HG03575 (cell line): ENCODE data around the gene ST6GALNAC3.
"Not testable (repeated sequence)": the region's sequence is repeated elsewhere in the genome, so short reads cannot be mapped to it uniquely, and the experiment has no call there.

Source experiments
- ATAC-seq: cut with Tn5 transposase; IDR thresholded peaks from one replicate; pipeline ENCODE4 v1.9.1; 2021; ENCODE audit not compliant: unreplicated experiment, insufficient number of reproducible peaks, low FRiP score; ENCODE audit errors: extremely low read depth

ST6GALNAC3 gene

DNA sequence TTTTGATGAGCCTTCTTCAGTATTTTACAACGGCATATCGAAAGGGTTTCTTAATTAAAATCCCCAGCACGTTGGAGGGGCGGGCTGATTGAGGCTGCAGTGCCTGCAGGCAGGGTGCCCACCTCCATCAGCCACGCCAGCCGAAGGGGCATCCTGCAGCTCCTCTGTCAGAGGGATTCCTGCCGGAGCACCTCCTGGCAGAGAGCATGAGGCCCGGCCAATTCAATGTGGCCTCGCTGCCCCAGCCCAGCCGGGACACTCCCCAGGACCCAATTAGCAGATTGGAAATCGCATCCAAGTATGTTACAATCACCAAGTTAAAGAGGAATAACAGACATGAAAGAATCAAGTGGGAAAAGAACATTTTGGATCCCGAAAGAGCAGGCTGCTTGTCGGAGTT, 216.6 kb downstream of the ST6GALNAC3 start:
- ATAC-seq = no peak

DNA sequence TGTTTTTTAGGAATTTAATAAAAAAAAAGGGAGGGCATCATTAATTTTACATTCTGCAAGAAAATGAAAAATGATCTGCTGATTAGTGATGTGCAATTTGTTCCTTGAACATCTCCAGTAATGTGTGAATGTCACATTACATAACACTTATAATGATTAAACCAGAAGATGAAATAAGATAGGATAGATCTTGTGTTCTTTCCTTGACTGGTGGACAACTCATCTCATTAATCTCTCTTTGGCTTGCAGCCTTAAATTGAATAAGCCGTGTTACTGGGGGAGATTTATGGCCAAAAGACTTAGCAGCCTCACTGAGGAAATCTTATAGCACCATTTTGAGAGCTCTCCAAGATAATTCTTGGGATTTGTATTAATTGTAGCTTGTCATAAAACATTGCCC, 217.2 kb downstream of the ST6GALNAC3 start:
- no peak for ATAC-seq

DNA sequence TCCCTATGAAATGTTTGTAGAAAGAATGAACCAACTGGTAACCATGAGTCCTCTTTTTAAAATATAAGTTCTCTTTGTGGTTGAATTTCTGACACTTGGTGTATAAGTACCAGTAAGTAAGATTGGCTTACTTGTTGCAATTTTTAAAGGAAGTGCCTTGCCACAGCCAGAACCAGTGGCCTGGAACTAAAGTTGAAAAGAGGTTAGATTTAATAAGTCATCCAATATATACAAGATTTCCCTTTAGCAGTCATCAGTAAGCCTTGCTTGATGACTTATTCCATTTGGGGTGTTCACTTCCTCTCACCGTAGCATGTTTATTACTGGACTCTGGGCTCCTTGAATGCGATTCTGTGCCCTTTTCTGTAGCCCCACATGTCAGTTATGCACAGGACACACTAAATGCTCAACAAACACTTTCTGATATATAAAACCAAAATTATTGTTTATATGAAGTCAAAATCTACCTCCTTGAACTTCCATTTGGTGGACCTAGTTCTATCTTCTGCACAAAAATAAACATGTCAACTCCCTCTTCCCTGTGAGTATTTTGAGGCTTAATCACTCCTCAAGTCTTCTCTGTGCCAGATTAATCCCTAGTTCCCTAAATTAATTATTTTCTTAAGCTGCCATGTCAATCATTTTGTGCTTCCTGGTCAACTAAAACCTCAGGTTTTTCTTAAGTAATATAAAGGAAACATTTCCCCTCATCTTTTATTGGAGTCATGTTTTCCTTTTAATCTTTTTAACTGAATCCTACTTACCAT, 218.1 kb downstream of the ST6GALNAC3 start:
- ATAC-seq = no peak

DNA sequence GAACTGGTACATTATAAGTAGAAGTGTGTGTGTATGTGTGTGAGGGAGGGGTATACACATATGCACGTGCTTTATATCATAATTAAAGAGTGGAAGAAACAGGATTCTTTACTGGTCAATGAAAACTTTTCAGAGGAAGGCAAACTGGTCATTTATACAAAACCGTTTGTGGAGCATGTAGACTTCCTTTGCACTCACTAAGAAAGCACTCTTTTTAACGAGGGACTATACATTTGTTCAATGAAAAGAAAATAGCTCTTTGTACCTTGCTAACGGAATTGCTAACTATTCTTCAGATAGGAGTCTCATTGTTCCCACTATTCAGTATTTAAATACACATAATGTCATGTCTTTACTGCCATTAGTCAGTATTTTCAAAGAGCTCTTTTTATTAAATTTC, 219.3 kb downstream of the ST6GALNAC3 start:
- no peak for ATAC-seq

DNA sequence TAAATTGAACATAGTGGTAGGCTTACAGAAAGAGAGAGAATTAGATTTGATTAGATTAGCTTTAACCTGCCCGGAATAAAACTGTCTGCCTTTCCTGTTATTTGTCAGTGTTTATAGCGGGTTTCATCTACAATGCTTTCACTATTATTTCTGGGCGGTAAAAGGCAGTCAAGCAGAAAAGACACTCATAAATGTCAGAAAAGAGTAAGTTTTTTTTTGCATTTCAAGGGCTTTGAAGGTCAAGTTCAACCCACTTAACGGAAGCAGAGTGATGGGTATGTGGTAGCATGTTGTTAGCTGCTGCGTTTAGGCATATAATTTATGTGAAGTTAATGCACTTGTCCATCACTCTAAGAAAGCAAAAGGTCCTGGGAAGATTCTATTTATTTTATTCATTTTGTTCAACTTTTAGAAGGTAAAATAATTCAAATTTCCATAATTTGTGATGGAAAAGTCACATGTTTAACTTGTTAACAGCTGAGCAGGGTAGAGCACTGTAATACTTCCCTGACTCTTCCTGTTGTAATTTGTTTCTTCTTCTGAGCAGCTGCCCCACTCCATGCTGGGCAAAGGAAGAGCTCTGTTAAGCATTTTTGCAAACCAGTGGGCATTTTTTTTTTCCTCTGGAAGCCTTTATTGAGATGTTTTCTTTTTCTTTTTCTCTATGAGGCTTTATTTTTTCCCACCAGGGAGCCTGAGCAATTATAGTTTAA, 220.1 kb downstream of the ST6GALNAC3 start:
- peak; percentile 84 for ATAC-seq

DNA sequence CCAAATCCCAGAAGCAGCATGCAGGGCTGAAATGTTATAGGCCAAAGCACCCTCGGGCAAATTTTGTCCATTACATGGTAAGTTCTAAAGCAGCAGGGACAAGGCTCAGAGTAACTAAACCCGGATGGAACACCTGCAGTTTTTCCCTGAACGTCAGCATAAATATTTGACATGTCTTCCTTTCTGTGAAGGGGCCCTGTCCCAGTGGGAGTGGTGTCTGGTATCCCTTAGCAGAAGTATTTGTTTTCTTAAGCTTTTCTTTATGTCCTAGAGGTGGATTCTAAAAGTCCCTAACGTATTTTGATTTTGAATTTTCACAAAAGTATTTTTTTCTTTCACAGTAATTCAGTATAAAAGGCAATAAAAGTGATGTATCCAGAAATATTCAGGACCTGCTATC, 223.9 kb downstream of the ST6GALNAC3 start:
- no peak for ATAC-seq

DNA sequence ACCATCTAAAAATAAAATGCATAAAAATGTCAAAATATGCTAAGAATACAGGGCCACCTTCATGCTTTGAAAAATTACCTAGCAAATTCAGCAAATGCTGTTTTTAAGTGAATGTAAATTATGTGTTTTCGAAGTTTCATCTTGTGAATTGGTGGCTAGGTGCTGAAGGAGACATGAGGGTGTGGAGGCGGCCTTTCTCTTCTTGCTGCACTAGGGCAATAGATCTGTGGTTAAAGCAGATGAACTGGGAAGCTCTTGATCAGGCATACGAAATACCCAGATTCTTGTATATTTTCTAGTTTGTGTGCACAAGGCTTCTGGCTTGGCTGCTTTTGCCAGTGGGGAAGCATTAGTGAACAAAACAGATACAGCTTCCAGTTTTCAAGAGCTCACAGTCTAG, 224.5 kb downstream of the ST6GALNAC3 start:
- no peak for ATAC-seq

DNA sequence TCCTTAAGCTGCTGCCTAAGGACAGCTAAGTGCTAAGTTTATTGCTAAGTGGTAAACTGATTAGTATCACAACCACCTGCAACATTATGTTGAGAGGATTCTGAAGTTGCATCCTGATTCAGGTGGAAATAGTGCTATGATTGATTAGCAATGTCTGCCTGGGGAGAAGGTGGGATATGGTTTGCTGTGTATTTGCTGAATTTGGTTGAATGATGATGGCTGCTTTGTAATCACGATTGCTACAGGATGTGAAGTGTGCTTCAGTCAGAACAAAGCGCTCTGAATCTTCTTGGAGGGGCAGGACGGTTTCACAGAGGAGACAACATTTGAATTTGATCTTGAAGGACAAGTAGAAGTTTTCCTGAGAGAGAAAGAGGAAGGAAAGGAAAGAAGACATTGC, 226.0 kb downstream of the ST6GALNAC3 start:
- no peak for ATAC-seq

DNA sequence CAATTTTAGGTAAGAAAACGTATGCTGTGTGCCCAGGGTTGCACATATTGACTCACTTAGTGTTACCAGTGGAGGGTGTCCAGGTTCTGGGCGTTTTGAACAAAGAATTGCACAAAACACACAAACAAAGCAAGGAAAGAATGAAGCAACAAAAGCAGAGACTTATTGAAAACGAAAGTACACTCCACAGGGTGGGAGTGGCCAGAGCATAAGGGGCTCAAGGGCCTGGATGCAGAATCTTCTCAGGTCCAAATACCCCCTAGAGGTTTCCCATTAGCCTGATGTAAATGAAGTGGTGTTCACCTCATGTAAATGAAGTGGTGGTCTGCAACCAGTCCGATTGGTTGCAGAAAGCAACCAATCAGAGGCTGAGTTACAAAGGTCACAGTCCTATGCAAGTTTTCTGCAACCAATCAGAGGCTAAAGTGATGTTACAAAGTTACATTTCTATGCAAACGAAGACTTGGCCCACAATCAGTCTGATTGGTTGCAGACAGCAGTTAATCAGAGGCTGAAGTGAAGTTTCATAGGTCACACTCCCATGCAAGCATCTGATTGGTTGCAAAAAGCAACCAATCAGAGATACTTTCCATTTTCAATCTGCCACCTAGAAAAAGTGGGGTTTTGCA, 228.3 kb downstream of the ST6GALNAC3 start:
- ATAC-seq = no peak

DNA sequence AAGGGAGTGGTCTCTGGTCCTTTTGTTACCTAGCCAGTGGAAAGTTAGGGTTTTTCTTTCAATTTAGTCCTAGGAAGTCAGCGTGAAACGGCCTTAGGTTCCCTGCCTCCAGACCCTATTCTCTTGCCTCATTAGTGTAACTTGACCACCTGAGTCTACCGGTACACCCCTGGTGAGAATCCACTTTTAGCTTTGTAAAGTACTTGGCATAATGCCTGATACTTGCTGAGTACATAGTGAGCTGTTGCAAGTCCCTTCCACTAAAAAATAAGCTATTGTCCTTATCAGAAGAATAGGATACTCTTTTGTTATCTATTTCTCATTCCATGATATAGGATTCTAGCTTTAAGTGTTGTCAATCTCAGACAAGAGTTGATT, 228.8 kb downstream of the ST6GALNAC3 start:
- no peak for ATAC-seq

DNA sequence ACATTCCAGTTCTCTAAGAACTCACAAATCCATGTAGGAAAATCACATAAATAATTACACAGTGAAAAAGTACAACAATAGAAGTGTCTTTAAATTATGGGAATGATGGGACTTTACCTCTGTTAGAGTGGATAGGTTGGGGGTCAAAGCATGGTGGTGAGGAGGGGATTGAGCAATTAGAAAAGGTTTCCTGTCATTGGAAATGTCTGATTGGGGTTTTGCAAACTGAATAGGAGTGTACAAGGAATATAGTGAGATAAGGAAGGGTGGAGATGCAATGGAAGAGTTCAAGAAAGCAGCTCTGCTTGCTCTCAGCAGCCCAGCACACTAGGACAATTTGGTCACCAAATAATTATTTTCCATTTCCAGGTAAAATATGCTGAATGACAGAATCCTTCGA, 238.8 kb downstream of the ST6GALNAC3 start:
- ATAC-seq = no peak

DNA sequence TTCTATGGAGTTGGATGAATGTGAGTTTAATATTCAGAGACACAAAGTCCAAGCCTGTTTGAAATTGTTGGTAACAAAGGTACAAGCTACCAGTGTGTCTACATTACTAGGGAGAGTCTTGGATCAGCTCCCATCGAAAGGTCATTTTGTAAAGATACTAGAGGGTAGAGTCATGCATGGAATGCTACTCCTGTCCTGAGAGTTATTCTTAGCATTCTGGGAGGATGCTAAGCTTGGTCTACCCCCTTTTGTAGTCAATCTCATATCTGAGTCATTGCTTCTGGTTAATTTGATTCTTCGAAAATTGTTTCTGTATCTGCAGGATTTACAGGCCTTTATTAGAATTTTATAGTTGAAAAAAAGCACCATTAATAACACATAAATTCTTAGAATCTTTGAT, 240.2 kb downstream of the ST6GALNAC3 start:
- no peak for ATAC-seq

DNA sequence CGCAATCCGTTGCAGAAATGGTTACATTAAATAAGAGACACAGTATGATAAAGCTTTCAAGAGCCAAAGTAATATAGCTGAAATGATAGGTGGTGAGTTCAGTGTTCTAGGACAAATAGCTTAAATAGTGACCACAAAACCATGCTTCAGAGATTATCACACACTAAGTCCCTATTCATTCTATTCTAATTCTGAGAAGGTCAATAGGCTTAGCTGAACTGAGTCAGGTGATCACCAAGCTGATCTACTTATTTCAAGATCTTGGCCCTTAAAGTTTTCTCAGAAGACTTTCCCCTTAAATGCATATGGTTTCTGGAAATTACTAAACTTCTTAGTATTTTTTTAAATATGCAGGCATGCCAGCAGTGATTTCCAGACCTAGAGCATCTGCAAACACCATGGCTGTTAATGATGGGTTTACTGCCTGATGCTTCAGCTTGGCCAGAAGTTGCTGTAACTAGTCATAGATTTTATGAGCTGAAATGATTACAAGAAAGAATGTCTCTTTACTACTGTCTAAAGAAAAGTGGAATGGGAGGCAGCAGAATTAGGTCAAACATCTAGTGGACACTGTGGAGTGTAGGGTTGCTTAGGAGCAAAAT, 242.9 kb downstream of the ST6GALNAC3 start:
- ATAC-seq = no peak

DNA sequence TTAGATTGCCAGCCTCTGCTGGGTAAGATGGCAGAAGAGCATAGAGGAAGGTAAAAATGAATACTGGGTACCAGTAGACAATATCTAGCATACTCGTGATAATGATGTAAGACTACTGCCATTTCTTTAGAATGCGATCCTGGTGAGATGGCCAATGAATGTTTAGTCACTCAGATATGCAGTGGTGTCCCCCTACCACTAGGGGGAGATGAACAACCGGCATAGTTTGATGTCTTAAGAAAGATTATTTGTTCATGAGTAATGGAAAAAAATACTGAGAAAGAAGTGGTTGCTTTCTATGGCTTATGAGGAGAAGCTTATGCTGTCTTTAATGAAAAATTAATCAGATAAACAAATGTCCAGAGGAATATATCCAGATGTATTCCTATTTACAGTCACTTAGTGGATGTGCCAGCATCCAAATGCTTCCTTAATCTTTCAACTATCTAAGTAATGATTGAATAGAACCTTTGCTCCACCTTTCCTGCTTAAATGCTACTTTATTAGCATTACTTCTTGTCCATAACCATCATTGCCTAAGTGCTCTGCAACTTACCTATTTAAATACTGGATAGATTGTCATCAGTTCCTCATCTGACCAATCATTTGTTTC, 256.6 kb downstream of the ST6GALNAC3 start:
- no peak for ATAC-seq

DNA sequence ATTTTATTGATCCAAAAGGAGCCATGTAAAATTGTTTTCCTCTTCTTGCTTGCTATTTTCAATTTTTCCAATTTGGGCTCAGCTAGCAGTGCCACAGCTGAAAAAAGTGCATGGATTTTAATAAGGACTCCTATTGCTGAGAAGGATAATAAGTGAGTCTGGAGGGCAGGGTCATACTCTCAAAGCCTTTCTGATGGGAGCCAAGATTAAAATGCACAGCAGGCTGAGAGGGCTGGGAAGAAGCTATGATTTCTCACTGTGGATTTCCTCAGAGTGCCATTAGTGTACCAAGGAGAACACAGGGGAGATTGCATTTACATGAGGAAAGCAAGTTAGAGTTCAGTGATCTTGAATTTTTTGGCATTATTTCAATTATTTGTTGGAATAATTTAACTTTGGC, 261.3 kb downstream of the ST6GALNAC3 start:
- no peak for ATAC-seq

DNA sequence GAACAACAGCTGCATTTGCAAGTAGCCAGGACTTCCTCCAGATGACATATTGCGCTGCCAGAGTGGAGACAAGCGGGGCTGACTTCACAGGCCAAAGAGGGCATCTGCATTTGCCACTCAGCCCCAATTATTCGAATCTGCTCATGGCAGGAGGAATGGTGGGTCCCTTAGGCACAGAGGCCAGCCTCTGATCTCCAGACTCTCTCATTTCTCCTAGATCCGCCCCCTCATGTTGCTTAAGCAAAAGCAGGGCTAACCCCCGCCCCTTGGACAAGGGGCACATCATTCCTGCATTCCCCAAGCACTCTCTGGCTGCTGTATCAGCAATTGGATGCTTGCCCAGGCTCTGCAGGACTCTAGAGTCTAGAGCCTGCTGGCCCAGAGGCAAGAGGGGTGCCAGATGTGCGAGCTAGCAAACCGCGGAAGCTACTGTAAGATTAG, 262.4 kb downstream of the ST6GALNAC3 start:
- ATAC-seq = no peak

DNA sequence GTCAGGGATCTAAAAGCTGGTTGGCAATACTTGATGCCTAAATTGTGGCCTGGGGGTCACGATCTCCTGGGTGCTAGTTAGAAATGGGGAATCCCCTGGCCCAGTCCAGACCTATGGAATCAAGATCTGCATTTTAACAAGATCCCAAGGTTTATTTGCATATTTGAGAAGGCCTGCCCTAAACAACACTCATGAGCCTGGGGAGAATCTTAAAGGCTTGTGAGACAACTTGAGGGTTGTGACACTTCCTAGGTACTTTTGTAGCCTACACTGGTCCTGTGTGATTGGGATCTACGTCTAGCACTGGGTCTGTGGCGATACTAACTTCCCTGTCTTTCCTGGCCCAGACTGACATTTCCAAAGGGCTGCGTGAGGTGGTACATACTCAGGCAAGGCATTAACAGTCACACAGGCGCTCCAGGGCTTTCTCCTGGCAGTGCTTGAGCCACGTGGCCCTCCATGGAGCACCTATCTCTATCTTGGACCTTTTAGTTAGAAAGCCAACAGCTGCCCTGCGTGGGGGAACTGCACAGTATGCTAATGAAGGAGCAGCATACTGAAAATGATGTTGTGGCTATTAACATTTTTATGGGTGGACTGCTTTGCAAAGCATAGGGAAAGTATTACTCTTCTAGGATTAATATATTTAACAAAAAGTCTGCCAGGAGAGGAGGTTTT, 263.1 kb downstream of the ST6GALNAC3 start:
- no peak for ATAC-seq

DNA sequence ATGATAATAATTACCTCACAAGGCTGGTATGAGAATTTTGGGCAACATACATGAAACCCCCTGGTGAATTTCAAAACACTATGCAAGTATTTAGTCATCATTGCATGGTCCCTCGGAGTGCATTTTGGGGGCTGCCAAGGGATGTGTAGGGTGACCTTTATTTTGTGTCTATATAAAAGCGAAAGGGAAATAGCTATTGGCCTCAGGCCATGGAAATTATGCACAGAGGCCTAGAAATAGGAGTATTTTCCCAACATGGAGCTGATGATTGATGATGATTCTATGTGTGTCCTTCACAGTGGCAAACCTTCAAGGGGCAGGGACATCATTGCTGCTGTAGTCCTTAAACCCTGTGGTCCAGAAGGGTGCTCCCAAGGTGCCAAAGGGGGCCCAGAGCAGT, 265.5 kb downstream of the ST6GALNAC3 start:
- no peak for ATAC-seq

DNA sequence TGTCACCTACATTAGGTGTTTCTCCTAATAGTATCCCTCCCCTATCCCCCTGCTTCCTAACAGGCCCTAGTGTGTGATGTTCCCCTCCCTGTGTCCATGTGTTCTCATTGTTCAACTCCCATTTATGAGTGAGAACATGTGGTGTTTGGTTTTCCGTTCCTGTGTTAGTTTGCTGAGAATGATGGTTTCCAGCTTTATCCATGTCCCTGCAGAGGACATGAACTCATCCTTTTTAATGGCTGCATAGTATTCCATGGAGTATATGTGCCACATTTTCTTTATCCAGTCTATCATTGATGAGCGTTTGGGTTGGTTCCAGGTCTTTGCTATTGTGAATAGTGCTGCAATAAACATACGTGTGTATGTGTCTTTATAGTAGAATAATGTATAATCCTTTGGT, 267.3 kb downstream of the ST6GALNAC3 start:
- not testable (repeated sequence) for ATAC-seq
